Keratinocyte (primary cell): Measurements from ENCODE around the gene LMNA.

Experiments used
- EZH2 ChIP-seq: IDR thresholded peaks from one replicate; pipeline ENCODE4 v1.6.1; 2012; ENCODE audit warnings: inconsistent platforms, mild to moderate bottlenecking, low read length, moderate library complexity
- TF ChIP-seq, protein P1 (sequence below), 3 experiments: IDR thresholded peaks in 1 of 3; conservative IDR thresholded peaks in 1 of 3; optimal IDR thresholded peaks in 1 of 3; 2 replicates in 2 of 3; 3 replicates in 1 of 3; pipeline versions ENCODE3 to v1.5.1; 2011; ENCODE audit warnings: low read length in 3 of 3, mild to moderate bottlenecking in 3 of 3, moderate library complexity in 2 of 3, control low read depth in 1 of 3, inconsistent platforms in 1 of 3; ENCODE audit not compliant: insufficient read depth in 2 of 3; ENCODE audit errors: extremely low read depth in 1 of 3

DNA sequence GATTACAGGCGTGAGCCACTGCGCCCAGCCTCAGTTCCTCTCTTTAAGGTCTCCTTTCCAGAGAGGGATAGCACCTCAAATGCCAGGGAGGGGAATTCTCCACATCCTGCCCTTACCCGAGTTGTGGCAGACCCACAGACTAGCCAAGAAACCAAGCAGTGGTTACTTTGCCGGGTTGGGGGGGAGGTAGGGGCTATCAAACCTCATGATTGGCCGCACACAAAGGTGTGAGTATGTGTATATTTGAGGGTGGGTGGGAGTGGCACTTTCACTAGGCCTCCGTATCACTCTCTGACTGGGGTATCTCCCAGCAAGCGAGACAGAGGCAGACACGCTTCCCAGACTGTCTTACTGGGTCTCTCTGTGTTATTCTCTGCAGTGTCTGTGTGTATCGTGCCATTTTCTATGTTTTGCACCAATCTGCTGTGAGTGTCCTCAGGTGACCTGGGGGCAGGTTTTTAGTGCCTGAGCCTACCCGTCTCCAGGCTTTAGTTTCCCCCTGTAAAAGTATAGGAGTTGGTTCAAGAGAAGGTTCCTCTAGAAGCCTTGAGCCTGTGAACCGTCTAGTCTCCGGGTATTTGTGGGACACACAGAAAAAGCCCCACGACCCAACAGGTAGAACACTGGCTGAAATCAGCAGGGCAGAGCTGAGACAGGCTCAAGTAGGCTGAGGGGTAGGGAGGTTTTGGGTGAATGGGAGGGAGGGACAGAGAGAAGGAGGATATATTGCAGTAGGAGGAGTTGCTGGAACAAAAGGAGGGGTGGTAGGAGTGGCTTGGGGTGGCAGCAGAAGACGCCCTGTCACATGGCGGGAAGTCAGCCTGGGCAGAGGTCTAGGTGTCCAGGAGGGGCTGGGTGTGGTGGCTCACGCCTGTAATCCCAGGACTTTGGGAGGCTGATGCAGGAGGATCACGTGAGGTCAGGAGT is 10.3 kb downstream of the LMNA start:
- no peak for TF ChIP-seq EZH2
- TF ChIP-seq, protein P1, sequence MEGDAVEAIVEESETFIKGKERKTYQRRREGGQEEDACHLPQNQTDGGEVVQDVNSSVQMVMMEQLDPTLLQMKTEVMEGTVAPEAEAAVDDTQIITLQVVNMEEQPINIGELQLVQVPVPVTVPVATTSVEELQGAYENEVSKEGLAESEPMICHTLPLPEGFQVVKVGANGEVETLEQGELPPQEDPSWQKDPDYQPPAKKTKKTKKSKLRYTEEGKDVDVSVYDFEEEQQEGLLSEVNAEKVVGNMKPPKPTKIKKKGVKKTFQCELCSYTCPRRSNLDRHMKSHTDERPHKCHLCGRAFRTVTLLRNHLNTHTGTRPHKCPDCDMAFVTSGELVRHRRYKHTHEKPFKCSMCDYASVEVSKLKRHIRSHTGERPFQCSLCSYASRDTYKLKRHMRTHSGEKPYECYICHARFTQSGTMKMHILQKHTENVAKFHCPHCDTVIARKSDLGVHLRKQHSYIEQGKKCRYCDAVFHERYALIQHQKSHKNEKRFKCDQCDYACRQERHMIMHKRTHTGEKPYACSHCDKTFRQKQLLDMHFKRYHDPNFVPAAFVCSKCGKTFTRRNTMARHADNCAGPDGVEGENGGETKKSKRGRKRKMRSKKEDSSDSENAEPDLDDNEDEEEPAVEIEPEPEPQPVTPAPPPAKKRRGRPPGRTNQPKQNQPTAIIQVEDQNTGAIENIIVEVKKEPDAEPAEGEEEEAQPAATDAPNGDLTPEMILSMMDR (optimal IDR thresholded peaks at IDR 0.05 in 1 of 3, IDR thresholded peaks at IDR 0.05 in 1 of 3, conservative IDR thresholded peaks at IDR 0.05 in 1 of 3; ENCODE audit: extremely low read depth in 1 of 3, insufficient read depth in 2 of 3, low read length in 3 of 3): no peak
